Fibroblast of skin of right biceps (primary cell): ENCODE data around the gene N4BP2L2.

Experiments
- DNase-seq: peaks from one replicate; pipeline ENCODE4 v3.0.0-alpha.2; 2013

Gene N4BP2L2

DNA sequence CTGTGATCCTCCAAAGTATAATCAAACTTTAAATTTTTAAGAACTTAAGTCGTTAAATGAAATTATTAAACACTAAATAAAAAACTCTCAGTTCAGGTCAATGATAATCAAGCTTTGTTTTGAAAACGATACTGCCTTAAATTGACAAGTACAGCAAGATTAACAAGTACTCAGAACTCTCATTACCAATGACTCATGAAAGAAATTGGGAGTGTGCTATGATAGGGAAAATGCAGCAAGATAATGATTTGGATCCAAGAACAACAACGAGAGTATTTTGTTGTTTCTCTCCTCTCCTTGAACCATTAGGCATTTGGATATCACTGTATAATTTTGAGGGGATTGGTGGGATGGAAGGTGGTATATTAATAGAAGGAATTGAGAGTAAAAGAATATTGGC is 10.2 kb downstream of the N4BP2L2 start:
- no peak for DNase-seq

DNA sequence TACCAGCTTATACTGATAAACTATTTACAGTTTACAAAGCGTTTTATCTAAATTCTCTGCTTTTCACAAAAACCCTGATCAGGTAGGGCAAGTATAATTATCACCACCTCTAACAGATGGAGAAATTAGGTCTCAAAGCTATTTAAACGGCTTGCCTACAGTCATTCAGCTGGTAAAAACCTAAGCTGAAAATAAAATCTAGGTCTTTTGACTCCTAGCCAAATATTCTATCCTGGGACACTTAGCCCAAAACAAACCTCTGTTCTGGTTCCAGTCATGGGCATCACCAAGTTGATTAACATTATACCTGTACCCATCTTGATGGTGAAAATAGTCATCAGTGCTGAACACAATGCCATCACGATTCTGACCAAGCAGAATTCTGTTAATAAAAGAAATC is 11.4 kb downstream of the N4BP2L2 start:
- DNase-seq, result no peak

DNA sequence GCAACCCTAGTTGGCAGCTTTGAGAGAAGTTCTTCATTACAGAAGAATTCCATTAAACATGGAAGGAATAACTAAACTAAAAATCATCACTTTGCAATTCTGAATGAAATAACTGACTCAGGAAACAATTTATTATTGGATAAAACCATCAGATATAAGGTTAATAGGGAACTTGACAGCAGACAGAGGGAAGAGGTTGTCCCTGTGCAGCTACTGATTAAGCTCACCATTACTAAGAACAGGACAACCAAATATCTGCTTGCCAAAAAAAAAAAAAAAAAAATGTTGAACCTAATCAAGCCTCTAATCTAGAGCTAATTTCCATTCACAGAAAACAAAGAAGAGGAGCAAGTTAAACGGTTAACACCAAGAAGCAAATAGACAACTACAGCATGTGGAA is 12.8 kb downstream of the N4BP2L2 start:
- no peak for DNase-seq

DNA sequence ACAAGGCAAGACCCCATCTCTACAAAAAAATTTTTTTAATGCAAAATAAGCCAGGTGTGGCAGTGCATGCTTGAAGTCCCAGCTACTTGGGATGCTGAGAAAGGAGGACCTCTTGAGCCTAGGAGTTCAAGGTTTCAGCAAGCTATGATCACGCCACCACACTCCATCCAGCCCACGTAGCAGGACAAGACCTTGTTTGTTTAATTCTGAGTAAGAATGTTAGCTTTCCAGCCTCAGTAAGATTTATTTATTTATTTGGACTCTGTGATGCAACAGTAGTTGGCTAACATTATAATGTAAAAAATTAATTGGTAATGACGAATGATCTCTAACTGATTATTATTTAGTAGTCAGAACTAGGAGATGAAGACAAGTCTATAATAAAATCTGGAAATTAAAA is 23.3 kb downstream of the N4BP2L2 start:
- no peak for DNase-seq

DNA sequence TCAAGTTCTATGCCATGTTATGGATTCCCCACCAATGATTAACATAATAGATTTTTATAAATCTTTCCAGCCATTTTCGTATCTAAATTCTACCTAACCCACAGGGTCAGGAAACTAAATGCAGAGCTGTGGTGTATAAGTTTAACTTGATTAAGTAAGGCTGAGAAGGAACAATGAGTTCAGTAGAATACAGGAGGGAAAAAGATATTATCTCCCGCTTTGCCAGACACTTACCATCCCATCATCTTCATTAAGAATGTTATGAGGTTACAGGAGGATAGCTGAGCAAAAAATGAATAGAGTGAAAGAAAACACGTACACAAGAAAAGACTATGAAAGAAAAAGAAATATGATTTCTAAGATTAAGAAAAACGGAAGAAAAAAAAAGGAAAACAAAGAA is 27.1 kb downstream of the N4BP2L2 start:
- no peak for DNase-seq

DNA sequence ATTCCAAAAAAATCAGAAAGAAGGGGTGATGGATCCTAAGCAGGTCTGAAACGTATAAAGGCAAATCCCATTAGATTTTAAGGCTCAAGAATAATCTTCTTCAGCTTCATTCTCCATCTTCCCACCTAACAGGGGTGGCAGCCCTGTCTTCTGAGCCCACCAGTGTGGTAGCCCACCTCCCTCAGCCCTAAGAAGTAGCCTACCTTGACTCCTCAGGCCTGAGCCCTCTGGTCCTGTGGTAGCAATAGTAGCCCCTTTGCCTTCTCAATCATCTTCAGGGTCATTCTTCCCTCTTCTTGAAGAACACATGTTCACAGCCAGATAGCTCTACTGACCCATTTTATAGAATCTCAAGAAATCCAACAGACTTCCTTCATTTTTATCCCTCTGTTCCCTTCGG is 33.7 kb downstream of the N4BP2L2 start:
- no peak for DNase-seq

DNA sequence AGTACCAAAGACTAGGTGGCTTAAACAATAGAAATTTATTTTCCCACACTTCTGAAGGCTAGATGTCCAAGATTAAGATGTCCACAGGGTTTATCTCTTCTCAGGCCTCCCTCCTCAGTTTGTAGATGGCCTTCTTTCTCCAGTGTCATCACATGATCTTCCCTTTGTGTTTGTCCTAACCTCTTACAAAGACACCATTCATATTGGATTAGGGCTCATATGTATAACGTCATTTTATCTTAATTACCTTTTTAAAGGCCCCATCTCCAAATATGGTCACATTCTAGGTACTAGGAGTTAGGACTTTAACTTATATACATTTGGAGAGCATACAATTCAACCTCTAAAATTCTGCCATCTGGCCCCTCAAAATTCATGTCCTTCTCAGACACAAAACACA is 34.3 kb downstream of the N4BP2L2 start:
- DNase-seq, result no peak

DNA sequence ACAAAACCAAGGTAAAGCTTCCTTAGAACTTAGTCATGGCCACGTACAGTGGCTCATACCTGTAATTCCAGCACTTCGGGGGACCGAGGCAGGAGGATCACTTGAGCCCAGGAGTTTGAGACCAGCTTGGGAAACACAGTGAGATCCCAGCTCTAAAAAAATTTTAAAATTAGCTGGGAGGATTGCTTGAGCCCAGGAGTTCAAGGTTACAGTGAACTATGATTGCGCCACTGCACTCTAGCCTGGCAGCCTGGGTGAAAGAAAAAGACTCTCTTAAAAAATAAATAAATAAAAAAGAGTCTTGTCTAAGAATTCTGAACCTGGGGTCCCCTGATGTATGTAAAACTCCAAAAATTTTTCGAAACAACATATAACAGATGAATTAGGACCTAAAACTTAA is 34.9 kb downstream of the N4BP2L2 start:
- no peak for DNase-seq

DNA sequence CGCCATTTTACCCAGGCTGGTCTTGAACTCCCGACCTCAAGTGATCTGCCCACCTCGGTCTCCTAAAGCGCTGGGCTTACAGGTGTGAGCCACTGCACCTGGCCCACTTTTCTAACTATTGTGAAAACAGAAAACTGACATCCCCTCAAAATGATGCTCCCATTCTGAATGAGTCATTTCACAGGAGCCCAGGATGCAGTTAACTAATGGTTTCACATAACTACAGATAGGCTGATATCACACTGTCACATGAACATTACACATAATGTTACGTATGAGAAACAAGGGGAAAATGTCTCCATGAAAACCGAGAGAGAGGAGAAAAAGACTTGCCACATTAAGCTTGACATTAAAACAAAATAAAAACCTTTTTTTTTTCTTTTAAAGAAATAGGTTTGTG is 37.5 kb downstream of the N4BP2L2 start:
- no peak for DNase-seq

DNA sequence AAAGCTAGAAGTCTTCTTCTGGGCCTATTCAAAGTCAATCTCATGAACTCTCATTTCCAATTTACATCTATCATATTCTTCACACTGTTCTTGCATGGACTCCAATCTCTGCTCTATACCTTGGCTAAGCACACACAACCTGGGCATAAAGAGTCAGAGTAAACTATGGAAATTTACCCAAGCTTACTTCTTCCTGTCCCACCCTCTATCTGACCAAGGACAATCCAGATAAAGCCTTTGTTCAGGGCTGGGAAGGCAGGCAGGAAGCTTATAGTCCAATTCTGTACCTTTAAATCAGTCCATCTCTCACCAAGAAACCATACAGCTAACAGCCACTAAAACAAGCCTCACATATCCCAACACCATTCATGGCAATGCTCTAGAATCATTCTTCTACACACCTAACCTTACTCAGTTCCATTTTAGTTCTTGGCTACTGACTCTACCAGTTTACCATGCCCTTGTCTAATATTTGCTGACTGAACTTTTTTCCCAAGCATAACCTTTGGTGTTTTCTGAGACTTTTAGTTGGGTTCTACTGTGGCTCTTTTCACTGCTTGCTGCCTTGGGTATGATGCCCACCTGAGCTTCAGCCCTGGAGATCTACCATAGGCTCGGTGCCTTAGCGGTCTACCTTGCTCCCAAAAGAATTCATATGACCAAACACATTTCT is 38.9 kb downstream of the N4BP2L2 start:
- no peak for DNase-seq

DNA sequence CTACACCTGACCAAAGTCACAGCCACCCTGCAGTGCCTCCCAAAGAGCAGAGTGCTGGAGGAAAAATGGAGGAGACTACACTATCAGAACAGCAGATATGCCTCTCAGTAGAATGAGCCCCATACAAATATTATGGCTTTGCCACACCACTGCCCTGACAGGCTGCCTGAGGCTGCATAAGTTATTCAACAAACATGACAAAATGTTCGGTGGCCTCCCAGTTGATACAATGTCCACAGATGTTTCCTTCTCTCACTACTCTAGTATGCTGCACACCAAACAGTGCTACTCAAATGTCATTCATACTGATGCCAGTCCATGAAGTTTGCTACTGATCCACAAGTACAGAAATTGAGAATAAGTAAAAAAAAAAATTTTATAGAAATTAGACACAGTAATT is 41.0 kb downstream of the N4BP2L2 start:
- DNase-seq, result no peak

DNA sequence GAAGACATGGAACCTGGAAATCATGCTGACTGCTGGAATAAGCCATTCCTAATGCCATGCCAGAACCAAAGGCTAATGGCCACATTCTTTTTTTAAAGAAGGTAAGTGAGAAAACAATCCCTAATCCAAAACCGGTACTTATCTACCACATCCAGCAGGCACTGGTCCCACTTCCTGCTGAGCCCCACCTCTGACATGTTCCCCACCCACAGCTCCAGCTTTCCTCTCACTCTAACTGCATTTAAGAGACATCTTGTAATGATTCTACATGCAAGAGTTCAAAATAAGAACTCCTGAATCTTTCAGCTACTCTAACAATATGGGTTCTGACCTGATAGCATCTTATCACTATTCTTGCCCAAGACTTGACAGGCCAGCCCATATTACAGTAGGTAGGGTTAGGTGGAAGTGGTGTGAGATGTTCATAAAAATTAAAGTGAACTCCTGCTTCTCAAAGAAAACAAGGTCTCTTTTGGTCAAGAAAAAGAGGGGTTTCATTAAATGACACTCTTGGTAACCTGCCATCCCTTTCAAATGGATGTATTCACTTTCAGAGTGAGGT is 41.9 kb downstream of the N4BP2L2 start:
- DNase-seq, result no peak

DNA sequence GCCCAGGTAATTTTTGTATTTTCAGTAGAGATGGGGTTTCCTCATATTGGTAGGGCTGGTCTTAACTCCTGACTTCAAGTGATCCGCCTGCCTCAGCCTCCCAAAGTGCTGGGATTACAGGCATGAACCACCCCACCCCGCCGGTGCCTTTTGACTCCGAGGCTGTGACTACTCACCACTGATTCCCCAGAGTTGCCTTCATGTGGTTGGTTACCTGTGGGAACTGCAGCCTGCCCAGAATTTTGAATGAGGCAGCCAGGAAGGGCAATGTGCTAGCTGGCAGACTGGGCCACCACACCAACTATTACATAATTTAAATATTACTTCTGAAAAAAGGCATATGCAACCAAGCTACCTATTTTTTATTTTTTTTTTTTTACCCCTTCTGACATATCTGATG is 42.8 kb downstream of the N4BP2L2 start:
- no peak for DNase-seq

DNA sequence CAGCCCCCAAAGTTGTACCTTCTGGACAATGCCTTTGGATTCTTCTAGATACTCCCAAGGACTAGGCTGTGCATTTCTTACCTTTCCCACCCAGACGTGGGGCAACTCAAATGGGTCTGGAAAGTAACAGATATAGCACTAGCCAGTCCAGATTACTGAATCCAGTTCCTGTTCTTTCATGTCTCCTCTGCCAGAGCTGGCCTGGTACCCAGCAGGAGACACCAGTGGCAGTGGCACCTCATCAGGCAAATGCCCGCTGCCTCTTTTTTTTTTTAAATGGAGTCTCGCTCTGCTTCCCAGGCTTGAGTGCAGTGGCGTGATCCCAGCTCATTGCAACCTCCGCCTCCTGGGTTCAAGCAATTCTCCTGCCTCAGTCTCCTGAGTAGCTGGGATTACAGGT is 43.2 kb downstream of the N4BP2L2 start:
- no peak for DNase-seq

DNA sequence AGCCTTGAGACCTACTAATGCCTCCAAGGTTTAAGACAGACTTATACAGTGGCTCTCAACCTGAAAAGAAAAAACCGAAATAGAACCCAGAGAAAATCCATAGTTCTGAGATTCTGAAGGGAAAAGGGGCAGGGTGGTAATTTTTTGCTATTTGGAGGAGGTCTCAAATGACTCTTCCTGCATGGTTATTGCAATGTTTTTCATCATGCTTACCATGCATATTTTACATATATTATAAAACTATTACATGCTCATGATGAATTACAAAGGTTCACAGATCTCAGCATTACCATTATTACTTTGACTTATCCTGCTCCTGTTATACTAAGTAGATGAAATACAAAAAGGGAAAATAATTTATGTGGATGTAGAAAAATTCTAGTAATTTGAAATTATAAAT is 47.6 kb downstream of the N4BP2L2 start:
- peak; percentile 8 for DNase-seq

DNA sequence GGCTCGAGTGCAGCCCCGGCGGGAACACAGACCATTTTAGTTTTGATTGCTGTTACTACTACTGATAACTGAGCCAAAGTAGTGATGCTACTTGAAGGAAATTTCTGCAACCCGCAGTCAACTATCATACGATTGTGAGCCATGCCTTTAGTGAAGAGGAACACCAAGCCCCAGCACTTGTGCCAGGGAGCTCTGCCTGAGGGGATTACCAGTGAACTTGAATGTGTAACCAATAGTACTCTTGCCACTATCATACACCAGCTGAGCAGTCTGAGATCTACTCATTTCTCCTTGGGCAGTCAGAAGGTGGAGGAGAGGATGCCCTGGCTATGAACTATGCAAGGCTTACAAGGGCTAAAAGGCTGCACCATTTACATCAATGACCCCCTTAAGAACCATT is 61.7 kb downstream of the N4BP2L2 start:
- no peak for DNase-seq

DNA sequence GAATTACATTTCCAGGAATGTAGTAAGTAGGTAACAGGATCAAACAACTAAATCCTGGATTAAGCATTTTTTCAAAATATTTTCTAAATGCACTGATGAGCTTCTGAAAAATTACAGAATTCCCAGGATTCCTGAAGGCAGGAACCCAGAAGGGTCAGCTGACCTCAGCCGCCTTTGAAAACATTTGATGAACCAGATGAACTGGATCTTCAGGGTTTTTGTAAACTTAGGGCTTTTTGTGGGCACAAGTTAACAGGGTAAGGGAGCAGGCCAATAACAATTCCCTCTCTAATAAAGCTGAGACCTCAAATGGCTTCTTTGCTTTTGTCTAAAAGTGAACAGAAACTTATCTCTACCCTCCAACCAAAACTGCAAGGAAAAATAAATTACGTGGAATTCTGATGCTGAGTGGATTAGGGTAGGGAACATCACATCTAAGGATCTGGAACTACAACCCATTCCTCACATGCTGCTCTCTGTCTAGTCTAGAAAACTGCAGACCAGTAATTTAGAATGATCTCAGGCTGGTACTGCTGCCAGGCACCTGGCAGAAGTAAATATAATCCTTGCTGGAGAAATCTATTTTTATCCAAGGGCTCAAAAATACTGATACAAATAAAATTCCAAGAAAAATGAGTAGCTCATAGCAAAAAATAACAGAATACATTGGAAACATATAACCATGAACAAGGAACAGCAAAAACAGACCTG is 62.4 kb downstream of the N4BP2L2 start:
- no peak for DNase-seq

DNA sequence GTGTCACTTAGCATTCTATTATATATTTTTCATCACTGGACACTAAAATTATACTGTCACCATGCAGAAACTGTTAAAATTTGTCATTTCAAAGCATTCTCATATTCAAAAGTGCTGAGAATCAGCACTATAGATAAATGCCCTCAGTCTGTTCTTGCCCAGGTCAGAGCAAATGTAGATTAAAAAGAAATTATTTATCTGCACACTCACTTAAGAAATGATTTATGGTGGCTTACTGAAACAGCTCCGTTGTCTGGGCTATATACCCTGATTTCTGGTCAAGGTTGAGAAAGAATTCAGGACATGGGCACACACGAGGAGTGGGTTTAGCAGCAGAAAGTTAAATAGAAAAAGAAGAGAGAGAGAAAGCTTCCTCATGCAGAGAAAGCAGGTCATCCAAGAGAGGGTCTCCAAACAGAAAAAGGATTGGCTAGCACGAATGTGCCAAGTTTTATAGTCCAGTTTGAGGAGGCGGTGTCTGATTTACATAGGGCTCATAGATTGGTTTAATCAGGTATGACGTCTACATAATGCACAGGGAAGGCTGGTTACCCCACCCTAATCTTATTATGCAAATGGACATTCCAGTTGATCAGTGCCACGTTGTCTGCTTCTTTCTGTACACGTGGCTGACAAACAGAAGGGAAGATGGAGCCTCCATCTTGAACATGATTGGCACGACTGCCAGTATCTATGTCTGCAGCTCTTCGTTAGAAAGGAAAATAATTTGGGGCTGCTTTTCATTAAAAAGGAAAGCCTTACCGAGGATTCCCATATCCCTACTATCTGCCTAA is 63.4 kb downstream of the N4BP2L2 start:
- no peak for DNase-seq

DNA sequence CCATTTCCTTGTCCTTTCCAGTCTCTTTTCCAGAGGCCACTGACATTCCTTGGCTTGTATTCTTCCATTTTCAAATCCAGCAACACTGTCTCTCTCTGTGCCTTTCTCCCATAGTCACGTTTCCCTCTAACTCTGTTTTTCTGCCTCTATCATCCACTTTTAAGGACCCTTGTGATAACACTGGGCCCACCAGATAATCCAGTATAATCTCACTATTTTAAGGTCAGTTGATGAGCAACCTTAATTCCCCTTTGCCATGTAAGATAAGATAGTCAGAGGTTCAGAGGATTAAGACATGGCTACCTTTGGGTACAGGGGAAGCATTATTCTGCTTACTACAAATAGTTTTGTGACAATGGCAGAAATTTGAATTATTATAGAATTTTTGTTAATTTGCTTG is 64.9 kb downstream of the N4BP2L2 start:
- DNase-seq, result no peak

DNA sequence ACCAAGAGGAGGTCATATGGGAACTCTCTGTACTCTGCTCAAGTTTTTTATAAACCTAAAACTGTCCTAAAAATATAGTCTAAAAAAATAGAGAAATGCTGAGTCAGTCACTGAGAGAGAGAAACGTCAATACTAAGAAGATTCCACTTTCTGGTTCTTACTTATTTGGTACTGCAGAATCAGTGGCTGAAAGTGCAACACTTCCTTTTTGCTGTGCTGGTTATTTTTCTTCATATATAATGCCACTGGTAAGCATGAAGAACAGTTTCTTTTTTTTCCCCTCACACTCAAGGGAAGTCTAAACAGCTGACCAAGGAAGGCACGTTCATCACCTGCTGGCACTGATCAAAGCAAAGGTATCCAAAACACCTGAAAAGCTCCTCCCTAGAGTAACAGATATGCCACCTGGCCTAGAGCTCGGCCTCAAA is 66.4 kb downstream of the N4BP2L2 start:
- DNase-seq, result no peak

DNA sequence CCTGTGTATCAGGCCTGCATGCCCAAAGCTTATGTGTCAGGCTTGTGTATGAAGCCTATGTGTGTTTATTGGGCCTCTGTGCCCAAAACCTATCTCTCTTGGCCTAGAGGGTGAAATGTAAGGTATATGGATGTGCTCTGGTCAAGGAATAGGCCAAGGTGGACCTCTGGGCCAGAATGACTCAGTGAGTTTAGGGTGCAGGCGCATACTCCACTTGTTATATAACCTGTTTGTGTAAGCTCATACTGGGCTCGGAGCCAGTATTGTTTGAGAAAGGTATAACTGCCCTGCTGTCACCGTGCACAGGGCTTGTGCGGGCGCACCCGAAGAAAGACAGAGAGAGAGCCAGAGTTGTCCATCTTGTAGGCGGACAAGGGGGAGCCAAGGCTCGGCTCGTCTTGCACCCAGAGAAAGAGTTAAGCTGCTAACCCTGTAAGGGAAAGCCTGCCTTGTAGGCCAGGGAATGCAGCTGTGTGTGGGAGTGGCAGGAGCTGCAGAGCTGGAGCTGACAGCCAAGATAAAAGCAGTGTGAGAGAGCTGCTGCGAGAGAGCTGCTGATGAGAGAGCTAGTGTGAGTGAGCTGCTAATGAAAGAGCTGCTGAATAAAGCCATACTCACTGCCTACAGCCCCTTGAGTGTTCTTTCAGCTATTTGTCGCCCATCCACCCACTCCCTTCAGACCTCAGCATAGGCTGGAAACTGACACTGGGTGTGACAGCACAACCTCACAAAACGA is 67.2 kb downstream of the N4BP2L2 start:
- peak; percentile 25 for DNase-seq

DNA sequence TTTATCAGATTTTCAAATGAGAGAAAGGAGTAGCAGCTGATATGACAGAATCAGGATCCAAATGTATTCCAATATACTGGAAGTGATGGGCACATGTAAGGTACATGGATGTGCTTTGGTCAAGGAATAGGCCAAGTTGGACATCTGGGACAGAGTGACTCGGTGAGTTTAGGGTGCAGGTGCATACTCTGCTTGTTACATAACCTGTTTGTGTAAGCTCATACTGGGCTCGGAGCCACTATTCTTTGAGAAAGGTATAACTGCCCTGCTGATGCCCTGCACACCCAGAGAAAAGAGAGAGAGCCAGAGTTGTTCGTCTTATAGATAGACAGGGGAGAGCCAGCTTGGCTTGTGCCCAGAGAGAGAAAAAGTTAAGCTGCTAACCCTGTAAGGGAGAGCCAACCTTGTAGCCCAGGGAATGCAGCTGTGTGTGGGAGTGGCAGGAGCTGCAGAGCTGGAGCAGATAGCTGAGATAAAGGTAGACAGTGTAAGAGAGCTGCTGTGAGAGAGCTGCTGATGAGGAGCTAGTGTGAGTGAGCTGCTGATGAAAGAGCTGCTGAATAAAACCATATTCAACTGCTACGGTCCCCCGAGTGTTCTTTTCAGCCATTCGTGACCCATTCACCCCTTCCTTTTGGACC is 70.0 kb downstream of the N4BP2L2 start:
- DNase-seq, result no peak

DNA sequence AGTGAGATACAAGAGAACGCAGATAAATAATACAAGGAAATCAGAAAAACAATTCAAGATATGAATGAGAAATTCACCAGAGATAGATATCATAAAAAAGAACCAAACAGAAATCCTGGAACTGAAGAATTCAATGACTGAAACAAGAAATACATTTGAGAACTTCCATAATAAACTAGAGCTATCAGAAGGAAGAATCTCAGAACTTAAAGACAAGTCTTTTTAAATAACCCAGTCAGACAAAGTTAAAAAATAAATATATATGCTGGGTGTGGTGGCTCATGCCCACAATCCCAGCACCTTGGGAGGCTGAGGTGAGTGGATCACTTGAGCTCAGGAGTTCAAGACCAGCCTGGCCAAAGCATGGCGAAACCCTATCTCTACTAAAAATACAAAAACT is 82.0 kb downstream of the N4BP2L2 start:
- no peak for DNase-seq
